IMR-90 (cell line): Measurements from ENCODE around the gene DOCK4. TPM values are rescaled to one million over a fixed set of nuclear protein-coding genes. Genes with fewer than 3 reads are reported as not detected.

Experiments used
- ATAC-seq: fragments of 200-7000 bp; cut with Tn5 transposase; 2 replicates; pipeline ENCODE4 v1.9.1; 2020; ENCODE audit warnings: low read depth, mild to moderate bottlenecking, moderate library complexity
- BruUV-seq: library from RNA; stranded (reverse); fragments of 400-500 nt; replicated peaks from 2 replicates; lab custom pipeline; 2021; lab: Mats Ljungman, UMichigan
- CTCF ChIA-PET: fragments of 300-600 bp; formaldehyde crosslinking; extraction: SDS; loops from one replicate; lab custom pipeline; 2021; ENCODE audit warnings: antibody characterized with exemption; lab: Yijun Ruan, JAX
- POLR2A ChIA-PET: fragments of 300-600 bp; sonication (Branson Sonifier 250); formaldehyde crosslinking; loops from one replicate; lab custom pipeline; 2022; ENCODE audit warnings: antibody characterized with exemption; ENCODE audit not compliant: unreplicated experiment; lab: Charles Lee
- DNase-seq: peaks from one replicate; pipeline ENCODE4 v3.0.0; 2013
- H2AFZ ChIP-seq: replicated peaks from 2 replicates; pipeline ENCODE3; 2013; ENCODE audit warnings: low read length, mild to moderate bottlenecking; ENCODE audit not compliant: poor library complexity
- H2AK5ac ChIP-seq: 2 replicates; pipeline ENCODE4 v1.6.1; 2013; ENCODE audit warnings: low read depth, low read length, inconsistent platforms
- H2AK9ac ChIP-seq: replicated peaks from 2 replicates; pipeline ENCODE3; 2013; ENCODE audit warnings: mild to moderate bottlenecking, low read depth, low read length, moderate library complexity; ENCODE audit not compliant: poor library complexity
- H2BK120ac ChIP-seq: 2 replicates; pipeline ENCODE4 v1.6.1; 2013; ENCODE audit warnings: low read depth, low read length, inconsistent platforms
- H2BK15ac ChIP-seq: 3 replicates; pipeline ENCODE4 v1.6.1; 2013; ENCODE audit warnings: low read depth, low read length, inconsistent platforms
- H2BK20ac ChIP-seq: 2 replicates; pipeline ENCODE4 v1.6.1; 2013; ENCODE audit warnings: low read depth, mild to moderate bottlenecking, inconsistent platforms, low read length, moderate library complexity
- H2BK5ac ChIP-seq: 2 replicates; pipeline ENCODE4 v1.6.1; 2013; ENCODE audit warnings: mild to moderate bottlenecking, low read depth, low read length, inconsistent platforms; ENCODE audit not compliant: poor library complexity, severe bottlenecking
- H3K14ac ChIP-seq: replicated peaks from 2 replicates; pipeline ENCODE4 v1.6.1; 2013; ENCODE audit warnings: low read depth, low read length, inconsistent platforms
- H3K18ac ChIP-seq: 2 replicates; pipeline ENCODE4 v1.6.1; 2013; ENCODE audit warnings: low read depth, low read length, control low read depth
- H3K23ac ChIP-seq: 2 replicates; pipeline ENCODE4 v1.6.1; 2013; ENCODE audit warnings: low read depth, low read length, inconsistent platforms
- H3K27ac ChIP-seq: 2 replicates; pipeline ENCODE4 v1.5.1; 2013; ENCODE audit warnings: mild to moderate bottlenecking, control low read depth, low read length; ENCODE audit not compliant: insufficient read depth
- H3K27me3 ChIP-seq: 2 replicates; pipeline ENCODE4 v1.6.1; 2013; ENCODE audit warnings: low read length; ENCODE audit not compliant: control insufficient read depth, insufficient read depth
- H3K36me3 ChIP-seq: 2 replicates; pipeline ENCODE4 v1.6.1; 2013; ENCODE audit warnings: low read length, mixed read lengths; ENCODE audit not compliant: control insufficient read depth, insufficient read depth
- H3K4ac ChIP-seq: 2 replicates; pipeline ENCODE4 v1.6.1; 2013; ENCODE audit warnings: low read depth, low read length, inconsistent platforms
- H3K4me1 ChIP-seq: 2 replicates; pipeline ENCODE4 v1.6.1; 2013; ENCODE audit warnings: low read length, mixed read lengths; ENCODE audit not compliant: control insufficient read depth, insufficient read depth
- H3K4me2 ChIP-seq: 2 replicates; pipeline ENCODE4 v1.6.1; 2013; ENCODE audit warnings: low read depth, mild to moderate bottlenecking, control low read depth, low read length, moderate library complexity
- H3K4me3 ChIP-seq: 2 replicates; pipeline ENCODE4 v1.5.1; 2013; ENCODE audit warnings: low read depth, mild to moderate bottlenecking, control low read depth, low read length, moderate library complexity; ENCODE audit not compliant: insufficient read depth
- H3K56ac ChIP-seq: 2 replicates; pipeline ENCODE4 v1.6.1; 2013; ENCODE audit warnings: low read length, inconsistent platforms; ENCODE audit not compliant: insufficient read depth; ENCODE audit errors: extremely low read depth
- H3K79me1 ChIP-seq, 2 experiments: 2 replicates each; pipeline ENCODE4 v1.6.1; 2013; ENCODE audit warnings: low read length in 2 of 2, inconsistent platforms in 1 of 2, low read depth in 1 of 2
- H3K9ac ChIP-seq: 2 replicates; pipeline ENCODE4 v1.6.1; 2013; ENCODE audit warnings: low read depth, low read length, control low read depth
- H3K9me1 ChIP-seq: 2 replicates; pipeline ENCODE4 v1.6.1; 2013; ENCODE audit warnings: low read length, inconsistent platforms; ENCODE audit not compliant: insufficient read depth
- H3K9me3 ChIP-seq: 2 replicates; pipeline ENCODE4 v1.6.1; 2013; ENCODE audit warnings: low read length; ENCODE audit not compliant: control insufficient read depth, insufficient read depth
- H4K20me1 ChIP-seq: 2 replicates; pipeline ENCODE4 v1.6.1; 2013; ENCODE audit warnings: low read length, inconsistent platforms; ENCODE audit not compliant: insufficient read depth
- H4K5ac ChIP-seq: 2 replicates; pipeline ENCODE4 v1.6.1; 2013; ENCODE audit warnings: mild to moderate bottlenecking, low read depth, low read length, control low read depth
- H4K8ac ChIP-seq, 2 experiments: 2 replicates each; pipeline ENCODE4 v1.6.1; 2013; ENCODE audit warnings: low read depth in 2 of 2, low read length in 2 of 2, control low read depth in 1 of 2, inconsistent platforms in 1 of 2
- H4K91ac ChIP-seq: 2 replicates; pipeline ENCODE4 v1.6.1; 2013; ENCODE audit warnings: low read depth, low read length, inconsistent platforms; ENCODE audit not compliant: insufficient read depth
- BHLHE40 ChIP-seq: fragments of 150-350 bp; IDR thresholded peaks from 2 replicates; pipeline ENCODE4 v1.6.1; 2016; ENCODE audit warnings: mild to moderate bottlenecking, low read depth, low read length
- CEBPB ChIP-seq: IDR thresholded peaks from 2 replicates; pipeline ENCODE4 v1.6.1; 2012; ENCODE audit warnings: low read depth, low read length, improper control_type of control experiment
- CHD1 ChIP-seq: IDR thresholded peaks from 2 replicates; pipeline ENCODE4 v1.6.1; 2012; ENCODE audit warnings: low read depth, low read length, improper control_type of control experiment
- MAZ ChIP-seq: IDR thresholded peaks from 2 replicates; pipeline ENCODE4 v1.6.1; 2012; ENCODE audit warnings: low read depth, mild to moderate bottlenecking, low read length, improper control_type of control experiment, moderate library complexity, borderline replicate concordance
- MXI1 ChIP-seq: IDR thresholded peaks from 2 replicates; pipeline ENCODE4 v1.6.1; 2012; ENCODE audit warnings: low read depth, mild to moderate bottlenecking, low read length, moderate library complexity, borderline replicate concordance
- RCOR1 ChIP-seq: IDR thresholded peaks from 2 replicates; pipeline ENCODE4 v1.6.1; 2012; ENCODE audit warnings: mild to moderate bottlenecking, low read length, improper control_type of control experiment; ENCODE audit not compliant: insufficient replicate concordance
- RFX5 ChIP-seq: IDR thresholded peaks from 2 replicates; pipeline ENCODE4 v1.8.0; 2012; ENCODE audit warnings: low read depth, mild to moderate bottlenecking, low read length, moderate library complexity
- SMC3 ChIP-seq: fragments of 150-350 bp; IDR thresholded peaks from 2 replicates; pipeline ENCODE4 v1.6.1; 2016; ENCODE audit warnings: low read depth, mild to moderate bottlenecking, antibody characterized with exemption, low read length, moderate library complexity
- USF2 ChIP-seq: fragments of 150-350 bp; IDR thresholded peaks from 2 replicates; pipeline ENCODE4 v1.6.1; 2017; ENCODE audit warnings: mild to moderate bottlenecking, antibody characterized with exemption, low read length, low read depth
- WGBS, 2 experiments: methylation state at CpG; one replicate each; pipeline versions ENCODE4 v1.1.5 to v1.1.7; 2013; ENCODE audit warnings: missing lambda C conversion rate in 2 of 2; ENCODE audit not compliant: insufficient read length in 1 of 2; ENCODE audit errors: extremely low coverage in 2 of 2; 5-methylcytosine and 5-hydroxymethylcytosine counted together
- dilution Hi-C: fragments of 300-500 bp; cut with HindIII; formaldehyde crosslinking; loops from one replicate; pipeline ENCODE4 v1.14.3; 2018; ENCODE audit warnings: low sequenced_read_pairs; ENCODE audit not compliant: unreplicated experiment
- in situ Hi-C: fragments of 300-500 bp; cut with MboI; formaldehyde crosslinking; loops from 3 replicates; pipeline ENCODE4 v1.14.3; 2019; ENCODE audit warnings: low sequenced_read_pairs, inconsistent platforms, mixed read lengths
- intact Hi-C: fragments of 100-400 bp; cut with micrococcal nuclease; formaldehyde crosslinking; loops from 2 replicates; pipeline ENCODE4 v1.10.0; 2022
- polyA plus RNA-seq, 3 experiments: library from polyadenylated mRNA; depleted of rRNA; stranded (reverse); fragments of >200 nt; gene quantifications; 2 replicates each; pipeline ENCODE4 v1.2.3, GENCODE V29; 2012; ENCODE audit warnings: low replicate concordance in 1 of 3
- total RNA-seq: library from RNA; depleted of rRNA; stranded (reverse); fragments of >200 nt; gene quantifications from 2 replicates; pipeline ENCODE4 v1.2.3, GENCODE V29; 2012

The DOCK4 gene
- total and polyA plus RNA-seq, 2 of the 4 experiments (the other 2 are of a cell fraction), result 4.4 to 12.2 TPM

GRCh38 chr7:112204499-112205342 is 1.5 kb downstream of the DOCK4 start (continued):
- TF ChIP-seq RCOR1 (no peak), MAZ (no peak)

- no peak overlapping the region for H4K5ac ChIP-seq
- no peaks in the 10 kb centered on the region for H3K27me3 ChIP-seq
- BruUV-seq, result no TSS peak
- no peak overlapping the region for H2AK5ac ChIP-seq
- no peaks in the 10 kb centered on the region for H3K9me1 ChIP-seq
- no peak overlapping the region for H3K4ac ChIP-seq
- no peaks in the 10 kb centered on the region for H4K20me1 ChIP-seq
- H2AK9ac ChIP-seq, result no peak overlapping the region
- H3K9ac ChIP-seq, result no peak overlapping the region
- H3K18ac ChIP-seq, result no peak overlapping the region
- in situ Hi-C loops (loop anchor here (10.0 to 25.0 kb wide), 2 partner anchors 211 to 441 kb away; no protein-coding TSS in a partner anchor), dilution Hi-C loops (no loop called here), intact Hi-C loops (loop anchor here (5.0 to 10.0 kb wide), 2 partner anchors 61 to 219 kb away; no protein-coding TSS in a partner anchor)
- no peak overlapping the region for H2BK120ac ChIP-seq
- no peak overlapping the region for H4K91ac ChIP-seq
- peak overlapping the region; percentile 98; the same call in 1 of the 2 replicates for H3K4me2 ChIP-seq
- H3K4me3 ChIP-seq, result no peak overlapping the region
- H4K8ac ChIP-seq, result no peak overlapping the region
- no peak overlapping the region for H3K56ac ChIP-seq
- no peaks in the 10 kb centered on the region for H3K36me3 ChIP-seq
- ChIA-PET POLR2A (interaction anchor here (0.5 kb wide), 1 partner anchor 123 kb away, joined by 3 read pairs; no protein-coding TSS in a partner anchor), CTCF (no interaction called here)
- WGBS, 2 experiments, result no CpG with 5 or more reads among the region's 4 CpGs
- no peak overlapping the region for H3K23ac ChIP-seq
- H3K27ac ChIP-seq, result no peak overlapping the region
- H2BK20ac ChIP-seq, result no peak overlapping the region
- TF ChIP-seq MAZ (no peak), CEBPB (no peak), USF2 (no peak), SMC3 (no peak), RFX5 (no peak), CHD1 (no peak), BHLHE40 (no peak), MXI1 (no peak)
- no peak overlapping the region for H2BK5ac ChIP-seq
- DNase-seq (no peak), ATAC-seq (no peak)
- no peaks in the 10 kb centered on the region for H3K9me3 ChIP-seq
- no peak overlapping the region for H2AFZ ChIP-seq
- no peak overlapping the region for H2BK15ac ChIP-seq
- peaks cover 3% of the 10 kb centered on the region; the same call in 1 of the 2 replicates for H3K4me1 ChIP-seq
- H3K14ac ChIP-seq, result no peak overlapping the region
- peaks cover 30 to 57% of the 10 kb centered on the region in 2 experiments for H3K79me1 ChIP-seq
These were observed 2.8 kb downstream of the DOCK4 start for GRCh38 chr7:112203365-112203739.
